NCI-H524 treated with DMSO at 0.1 percent for 48 hours (cell line): ENCODE data around the gene CYP24A1.

ENCODE experiments used
- DNase-seq: peaks from one replicate; lab custom pipeline; 2025; lab: John Stamatoyannopoulos, UW

Gene CYP24A1

GRCh38 chr20:54201268-54201846 is 27.6 kb upstream of the CYP24A1 start:
- no peak for DNase-seq

DNA sequence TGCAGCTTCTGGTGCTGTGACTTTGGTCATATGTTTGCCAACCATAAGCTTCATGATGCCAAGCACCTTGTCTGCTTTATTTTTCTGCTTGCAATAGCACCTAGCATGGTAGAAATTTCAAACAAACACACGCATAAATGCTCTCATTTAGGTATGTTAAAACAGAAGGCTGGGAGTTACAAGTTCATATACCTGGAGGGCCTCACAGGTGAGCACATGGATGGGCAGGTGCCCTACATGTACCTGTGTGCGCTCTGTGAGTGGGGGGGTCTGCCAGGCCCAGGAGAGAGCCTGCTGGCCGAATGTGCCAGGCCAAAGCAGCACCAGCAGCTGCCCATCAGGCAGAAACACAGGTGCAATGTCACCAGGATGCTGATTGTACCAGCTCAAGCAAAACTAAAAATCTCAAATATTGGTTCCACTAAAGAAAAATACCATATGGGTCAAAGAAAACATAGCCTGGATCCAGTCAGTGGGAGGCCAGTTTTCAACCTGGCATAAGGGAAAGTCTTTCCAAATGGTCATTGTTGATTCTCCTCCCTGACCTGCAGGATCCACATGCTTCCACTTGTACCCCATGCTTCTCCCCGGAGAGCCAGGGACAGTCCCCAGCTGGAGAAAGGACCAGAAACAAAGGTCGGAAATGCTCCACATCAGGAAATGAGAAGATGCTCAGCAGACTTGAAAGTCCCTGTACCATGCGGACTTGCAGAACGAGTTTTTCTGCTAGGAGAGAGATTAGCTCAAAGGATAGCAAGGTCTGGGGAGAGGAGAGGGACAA is 26.9 kb upstream of the CYP24A1 start:
- DNase-seq, result no peak

GRCh38 chr20:54199721-54200176 is 26.0 kb upstream of the CYP24A1 start:
- peak; percentile 1 for DNase-seq

DNA sequence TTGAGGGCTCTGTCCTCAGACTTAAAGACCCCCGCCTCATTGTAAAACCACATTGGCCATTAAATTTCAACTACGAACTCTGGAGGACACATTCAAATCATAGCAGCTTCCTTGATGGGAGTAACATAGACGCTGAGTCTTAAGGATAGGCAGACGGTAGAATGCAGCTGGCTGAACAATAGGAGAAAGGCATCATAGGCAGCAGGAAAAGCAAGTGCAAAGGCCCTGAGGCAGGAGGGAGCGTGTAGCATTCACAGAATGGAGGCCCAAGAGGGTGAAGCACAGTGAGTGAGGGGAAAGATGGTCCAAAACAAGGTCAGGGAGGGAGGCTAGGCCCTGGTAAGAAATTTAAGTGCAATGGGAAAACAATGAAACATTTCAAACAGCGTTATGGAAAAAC is 25.5 kb upstream of the CYP24A1 start:
- DNase-seq, result no peak

GRCh38 chr20:54197621-54198604 is 24.1 kb upstream of the CYP24A1 start:
- DNase-seq, result peak; percentile 8

- no peak for DNase-seq
Observed at GRCh38 chr20:54195483-54196472, 22.0 kb upstream of the CYP24A1 start.

- DNase-seq, result no peak
Observed at GRCh38 chr20:54194724-54195438, 21.1 kb upstream of the CYP24A1 start.

- DNase-seq, result no peak
Observed at GRCh38 chr20:54193817-54194216, 20.0 kb upstream of the CYP24A1 start.

- no peak for DNase-seq
Observed at GRCh38 chr20:54190217-54190616, 16.4 kb upstream of the CYP24A1 start.

DNA sequence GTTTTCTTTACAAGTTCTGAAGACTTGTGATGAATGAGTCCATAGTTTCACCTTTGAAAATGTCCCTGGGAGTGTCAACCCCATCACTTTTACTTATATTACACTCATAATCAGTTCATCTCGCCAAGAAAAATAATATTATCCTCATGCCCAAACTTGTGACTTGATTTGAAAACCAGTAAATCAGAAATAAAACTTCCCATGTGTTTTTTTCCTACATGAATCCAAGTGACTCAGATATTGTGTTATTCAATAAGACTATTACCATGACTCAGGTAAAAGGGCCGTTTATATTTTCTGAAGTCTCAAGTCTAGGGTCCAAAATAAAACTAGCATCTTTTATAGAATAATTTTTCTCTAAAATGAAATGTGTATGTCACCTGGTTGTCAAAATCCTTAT is 15.8 kb upstream of the CYP24A1 start:
- DNase-seq, result no peak

GRCh38 chr20:54188132-54188849 is 14.5 kb upstream of the CYP24A1 start:
- DNase-seq, result no peak

DNA sequence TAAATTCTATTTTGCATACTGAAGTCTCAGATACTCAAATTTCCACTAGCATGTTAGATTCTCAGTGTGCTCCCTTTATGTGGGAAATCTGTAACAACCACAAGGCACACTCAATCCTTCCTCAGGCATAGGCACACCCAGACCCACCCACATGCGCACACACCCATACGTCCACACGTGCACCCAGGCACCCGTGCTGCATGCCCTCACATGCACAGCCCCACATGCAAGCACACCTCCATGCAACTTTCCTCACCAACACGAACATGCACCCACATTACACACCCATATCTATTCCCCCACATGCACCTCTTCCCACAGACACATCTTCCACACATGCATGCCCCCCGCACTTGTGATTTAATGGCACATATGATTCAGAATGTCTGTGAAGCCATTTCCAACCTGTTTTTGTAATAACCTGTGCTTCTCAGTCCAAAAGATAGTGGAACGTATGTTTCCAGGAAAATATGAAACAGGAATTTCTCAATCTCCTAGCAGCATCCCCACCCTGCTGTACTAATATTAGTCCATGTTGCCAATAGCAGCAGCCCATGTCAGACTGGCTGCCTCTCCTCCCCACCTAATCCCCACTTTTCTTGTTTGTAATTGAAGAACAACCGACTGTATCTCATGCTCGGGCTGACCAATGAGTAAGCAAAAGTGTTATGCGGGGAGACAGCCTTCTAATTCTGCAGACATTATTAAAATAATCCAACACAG is 11.3 kb upstream of the CYP24A1 start:
- DNase-seq, result no peak

- peak; percentile 38 for DNase-seq
Observed at GRCh38 chr20:54184071-54184470, 10.3 kb upstream of the CYP24A1 start.

DNA sequence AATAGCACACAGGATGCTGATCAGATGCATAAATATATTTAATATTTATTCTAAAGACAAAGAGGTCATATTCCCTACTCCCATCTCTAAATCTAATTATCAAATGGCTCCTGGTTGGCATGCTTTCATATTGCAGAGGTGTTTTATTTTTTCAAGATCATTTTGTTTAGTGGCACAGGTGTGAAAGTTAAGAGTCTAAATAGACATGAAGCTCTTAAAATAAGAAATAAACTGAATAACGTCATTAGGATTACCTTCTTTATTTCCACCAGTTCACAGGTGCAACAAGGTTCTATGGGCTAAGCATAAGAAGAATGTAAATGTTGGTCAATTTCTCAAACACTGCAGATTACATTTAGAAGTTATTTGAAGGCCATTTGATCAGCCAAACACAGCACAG is 7.1 kb upstream of the CYP24A1 start:
- DNase-seq, result no peak

DNA sequence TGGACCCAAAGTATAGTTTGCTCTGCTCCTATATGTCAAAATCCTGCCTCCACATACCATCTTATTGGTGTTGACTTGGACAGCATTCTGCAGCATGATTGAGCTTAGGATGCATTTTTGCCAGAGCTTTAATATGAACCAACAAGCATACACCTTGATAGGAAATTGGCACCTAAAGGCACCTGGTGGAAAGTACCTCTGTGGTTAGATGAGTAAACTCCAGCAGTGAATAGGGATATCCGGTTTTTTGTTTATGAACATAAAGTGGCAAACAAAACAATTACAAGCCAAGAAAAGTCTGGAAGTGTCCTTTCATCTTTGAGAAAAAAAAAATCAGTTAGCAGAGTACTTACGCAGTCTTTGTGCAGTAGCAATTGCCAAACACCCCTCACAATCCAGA is 6.2 kb upstream of the CYP24A1 start:
- DNase-seq, result no peak

DNA sequence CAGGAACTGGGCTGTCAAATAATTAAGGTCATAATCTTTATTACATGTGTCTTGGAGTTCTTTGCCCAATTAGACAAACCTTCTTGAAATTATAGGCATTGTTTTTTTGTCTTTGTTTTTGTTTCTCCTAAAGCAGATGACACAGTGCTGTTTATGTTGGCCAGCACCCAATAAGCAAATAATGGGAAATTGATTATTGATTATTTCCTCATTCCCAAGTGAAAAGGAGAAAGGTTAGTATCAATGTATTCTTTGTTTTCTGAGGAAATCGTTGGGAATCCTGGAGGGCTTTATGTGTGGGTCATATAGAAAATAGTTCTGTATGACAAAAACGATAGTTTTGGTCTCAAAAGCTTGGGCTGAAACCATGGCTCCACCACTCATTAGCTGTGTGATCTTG is 4.5 kb upstream of the CYP24A1 start:
- no peak for DNase-seq

DNA sequence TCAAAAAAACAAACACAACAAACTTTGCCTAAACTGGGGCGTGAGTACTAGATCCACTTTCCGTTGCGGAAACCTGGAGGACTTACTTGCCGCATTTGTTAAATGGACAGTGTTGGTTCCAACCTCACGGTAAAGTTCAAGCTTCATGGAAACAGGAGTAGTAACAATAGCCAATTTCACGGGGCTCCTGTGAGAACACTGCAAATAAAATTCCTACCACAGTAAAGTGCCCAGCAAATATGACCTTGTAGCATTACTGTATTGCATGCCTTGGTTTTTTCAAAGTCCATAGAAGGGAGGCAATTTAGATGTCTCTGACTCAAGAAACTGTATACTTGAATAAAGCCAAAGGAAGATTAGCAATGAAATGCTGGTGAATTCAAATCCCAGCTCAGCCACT is 3.6 kb upstream of the CYP24A1 start:
- DNase-seq, result no peak

DNA sequence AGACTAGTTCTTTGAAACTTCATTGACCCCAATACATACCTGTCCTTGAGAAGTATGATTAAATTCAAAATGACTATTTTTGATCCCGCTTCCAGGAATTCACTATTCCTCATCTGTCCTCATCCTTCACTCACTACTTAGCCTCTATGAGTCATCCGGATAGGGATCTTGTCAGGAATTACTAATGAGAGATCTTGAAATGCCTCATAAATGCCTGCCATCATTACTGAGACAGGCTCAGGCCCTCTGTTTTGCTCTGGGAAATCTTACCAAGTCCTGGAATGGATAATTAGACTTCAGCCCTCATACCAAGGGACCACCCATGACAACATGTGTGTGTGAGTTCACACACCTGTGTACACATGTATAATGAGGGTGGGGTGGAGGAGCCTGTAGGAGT is 2.8 kb upstream of the CYP24A1 start:
- no peak for DNase-seq

GRCh38 chr20:54174457-54175175 is 830 bp upstream of the CYP24A1 start:
- DNase-seq, result no peak
